Liver (tissue), 3 donors: ENCODE measurements around the gene TACR2.

Experiments used
- FOXA1 ChIP-seq: IDR thresholded peaks from 2 replicates; pipeline ENCODE4 v1.6.1; 2016; ENCODE audit warnings: antibody characterized with exemption
- RXRA ChIP-seq, 2 donors: IDR thresholded peaks; 2 replicates each; pipeline ENCODE4 v1.6.1; 2017 to 2018; ENCODE audit warnings: antibody characterized with exemption in 2 of 2, mild to moderate bottlenecking in 1 of 2
- TAF1 ChIP-seq: conservative IDR thresholded peaks from 2 replicates; pipeline ENCODE4 v1.6.1; 2016; ENCODE audit warnings: antibody characterized with exemption, mild to moderate bottlenecking
- YY1 ChIP-seq: IDR thresholded peaks from 2 replicates; pipeline ENCODE4 v1.6.1; 2016; ENCODE audit warnings: antibody characterized with exemption, mild to moderate bottlenecking
- TF ChIP-seq, protein P1 (sequence below): fragments of 150-350 bp; IDR thresholded peaks from 2 replicates; pipeline ENCODE4 v1.5.1; 2017; ENCODE audit warnings: improper control_type of control experiment, low read depth, low read length; ENCODE audit not compliant: missing input control
- donor health status: healthy.
- donor health status: healthy.

DNA sequence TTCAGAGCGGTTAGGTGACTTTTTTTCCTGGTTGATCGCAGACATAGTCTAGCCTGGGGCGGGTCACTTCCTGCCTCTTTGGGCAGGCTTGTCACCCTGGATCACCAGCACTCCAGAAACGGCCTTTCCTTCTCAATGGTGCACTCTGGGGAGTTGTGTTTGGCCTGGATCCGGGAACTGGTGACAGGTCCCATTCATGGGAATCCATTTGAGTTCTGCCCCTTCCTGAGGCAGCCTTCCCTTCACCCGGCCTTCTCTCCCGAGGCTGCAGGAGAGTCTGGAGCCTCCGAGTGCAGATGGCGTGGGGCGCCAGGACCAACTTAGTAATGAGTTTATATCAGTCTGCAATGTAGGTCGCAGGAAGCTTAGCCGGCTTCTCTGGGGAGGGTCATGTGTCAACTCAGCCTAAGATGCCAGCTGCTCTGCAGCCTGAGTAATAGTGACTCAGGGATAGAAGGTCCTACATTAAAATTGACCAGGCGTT is 54.2 kb downstream of the TACR2 start:
- TF ChIP-seq, protein P1, sequence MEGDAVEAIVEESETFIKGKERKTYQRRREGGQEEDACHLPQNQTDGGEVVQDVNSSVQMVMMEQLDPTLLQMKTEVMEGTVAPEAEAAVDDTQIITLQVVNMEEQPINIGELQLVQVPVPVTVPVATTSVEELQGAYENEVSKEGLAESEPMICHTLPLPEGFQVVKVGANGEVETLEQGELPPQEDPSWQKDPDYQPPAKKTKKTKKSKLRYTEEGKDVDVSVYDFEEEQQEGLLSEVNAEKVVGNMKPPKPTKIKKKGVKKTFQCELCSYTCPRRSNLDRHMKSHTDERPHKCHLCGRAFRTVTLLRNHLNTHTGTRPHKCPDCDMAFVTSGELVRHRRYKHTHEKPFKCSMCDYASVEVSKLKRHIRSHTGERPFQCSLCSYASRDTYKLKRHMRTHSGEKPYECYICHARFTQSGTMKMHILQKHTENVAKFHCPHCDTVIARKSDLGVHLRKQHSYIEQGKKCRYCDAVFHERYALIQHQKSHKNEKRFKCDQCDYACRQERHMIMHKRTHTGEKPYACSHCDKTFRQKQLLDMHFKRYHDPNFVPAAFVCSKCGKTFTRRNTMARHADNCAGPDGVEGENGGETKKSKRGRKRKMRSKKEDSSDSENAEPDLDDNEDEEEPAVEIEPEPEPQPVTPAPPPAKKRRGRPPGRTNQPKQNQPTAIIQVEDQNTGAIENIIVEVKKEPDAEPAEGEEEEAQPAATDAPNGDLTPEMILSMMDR = no peak
- TF ChIP-seq RXRA (IDR thresholded peaks at IDR 0.05) = no peak
- TF ChIP-seq YY1 = no peak
- TF ChIP-seq TAF1 = no peak
- TF ChIP-seq FOXA1 = no peak
